Spleen (tissue), 7 donors: ENCODE results near the gene FAM53B.

Source experiments
- POLR2A ChIP-seq, 3 donors: fragments of 450-650 bp; IDR thresholded peaks; one replicate each; pipeline ENCODE4 v1.5.1; 2017; ENCODE audit warnings: antibody characterized with exemption in 3 of 3, mild to moderate bottlenecking in 1 of 3
- POLR2AphosphoS5 ChIP-seq, 3 donors: sonication (generic); formaldehyde crosslinking; IDR thresholded peaks; one replicate each; pipeline ENCODE4 v1.5.1; 2017; ENCODE audit warnings: antibody characterized with exemption in 3 of 3
- TF ChIP-seq, protein P1 (sequence below), 11 experiments: fragments of 200-600 bp in 7 of 11; fragments of 450-650 bp in 4 of 11; sonication (generic) in 4 of 11; IDR thresholded peaks in 8 of 11; conservative IDR thresholded peaks in 3 of 11; 1 replicate in 7 of 11; 2 replicates in 4 of 11; pipeline versions ENCODE4 v1.4.0 to v1.8.0; 2016 to 2021; ENCODE audit warnings: antibody characterized with exemption in 11 of 11, inconsistent platforms in 4 of 11, mild to moderate bottlenecking in 1 of 11
- donor health status: DM: no; HTN: no; CAD: no; lungs with moderate emphysema.
- donor health status: DM: no; HTN: no; CAD: no.
- donor health status: DM: no; HTN: no; CAD: no.

DNA sequence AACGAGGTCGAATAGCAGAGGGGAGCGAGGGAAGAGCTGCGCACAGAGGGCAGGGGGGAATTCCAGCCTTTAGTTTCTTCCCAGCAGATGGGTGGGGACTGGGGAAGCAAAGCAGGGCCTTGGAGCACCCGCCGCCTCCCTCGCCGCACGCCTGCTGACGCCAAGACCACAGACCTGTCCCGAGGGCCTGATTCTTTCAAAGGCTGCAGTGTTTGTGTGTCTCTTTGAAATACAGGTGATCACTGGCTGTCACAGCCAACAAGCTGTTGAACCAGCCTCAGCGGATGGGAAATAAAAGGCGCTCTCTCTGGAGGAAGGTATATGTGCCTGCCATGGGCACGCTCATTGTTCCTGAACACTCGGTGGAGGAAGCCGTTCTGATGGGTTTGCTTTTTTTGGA, 119.3 kb downstream of the FAM53B start:
- TF ChIP-seq, protein P1, sequence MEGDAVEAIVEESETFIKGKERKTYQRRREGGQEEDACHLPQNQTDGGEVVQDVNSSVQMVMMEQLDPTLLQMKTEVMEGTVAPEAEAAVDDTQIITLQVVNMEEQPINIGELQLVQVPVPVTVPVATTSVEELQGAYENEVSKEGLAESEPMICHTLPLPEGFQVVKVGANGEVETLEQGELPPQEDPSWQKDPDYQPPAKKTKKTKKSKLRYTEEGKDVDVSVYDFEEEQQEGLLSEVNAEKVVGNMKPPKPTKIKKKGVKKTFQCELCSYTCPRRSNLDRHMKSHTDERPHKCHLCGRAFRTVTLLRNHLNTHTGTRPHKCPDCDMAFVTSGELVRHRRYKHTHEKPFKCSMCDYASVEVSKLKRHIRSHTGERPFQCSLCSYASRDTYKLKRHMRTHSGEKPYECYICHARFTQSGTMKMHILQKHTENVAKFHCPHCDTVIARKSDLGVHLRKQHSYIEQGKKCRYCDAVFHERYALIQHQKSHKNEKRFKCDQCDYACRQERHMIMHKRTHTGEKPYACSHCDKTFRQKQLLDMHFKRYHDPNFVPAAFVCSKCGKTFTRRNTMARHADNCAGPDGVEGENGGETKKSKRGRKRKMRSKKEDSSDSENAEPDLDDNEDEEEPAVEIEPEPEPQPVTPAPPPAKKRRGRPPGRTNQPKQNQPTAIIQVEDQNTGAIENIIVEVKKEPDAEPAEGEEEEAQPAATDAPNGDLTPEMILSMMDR (IDR thresholded peaks at IDR 0.05 in 8 of 11, conservative IDR thresholded peaks at IDR 0.05 in 3 of 11): no peak
- no peak for TF ChIP-seq POLR2A (IDR thresholded peaks at IDR 0.05)
- TF ChIP-seq POLR2AphosphoS5 (IDR thresholded peaks at IDR 0.05): no peak
